Activated CD4-positive, alpha-beta T cell treated with anti-CD3 and anti-CD28 coated beads for 24 hours (primary cell): ENCODE measurements around the gene RHBG.
"Not testable (repeated sequence)": the region's sequence is repeated elsewhere in the genome, so short reads cannot be mapped to it uniquely, and the experiment has no call there.

Source experiments
- DNase-seq, 2 donors: peaks; one replicate each; pipeline ENCODE4 v3.0.0-alpha.2; 2020; ENCODE audit warnings: low read depth in 2 of 2

Gene RHBG, protein sequence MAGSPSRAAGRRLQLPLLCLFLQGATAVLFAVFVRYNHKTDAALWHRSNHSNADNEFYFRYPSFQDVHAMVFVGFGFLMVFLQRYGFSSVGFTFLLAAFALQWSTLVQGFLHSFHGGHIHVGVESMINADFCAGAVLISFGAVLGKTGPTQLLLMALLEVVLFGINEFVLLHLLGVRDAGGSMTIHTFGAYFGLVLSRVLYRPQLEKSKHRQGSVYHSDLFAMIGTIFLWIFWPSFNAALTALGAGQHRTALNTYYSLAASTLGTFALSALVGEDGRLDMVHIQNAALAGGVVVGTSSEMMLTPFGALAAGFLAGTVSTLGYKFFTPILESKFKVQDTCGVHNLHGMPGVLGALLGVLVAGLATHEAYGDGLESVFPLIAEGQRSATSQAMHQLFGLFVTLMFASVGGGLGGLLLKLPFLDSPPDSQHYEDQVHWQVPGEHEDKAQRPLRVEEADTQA

DNA sequence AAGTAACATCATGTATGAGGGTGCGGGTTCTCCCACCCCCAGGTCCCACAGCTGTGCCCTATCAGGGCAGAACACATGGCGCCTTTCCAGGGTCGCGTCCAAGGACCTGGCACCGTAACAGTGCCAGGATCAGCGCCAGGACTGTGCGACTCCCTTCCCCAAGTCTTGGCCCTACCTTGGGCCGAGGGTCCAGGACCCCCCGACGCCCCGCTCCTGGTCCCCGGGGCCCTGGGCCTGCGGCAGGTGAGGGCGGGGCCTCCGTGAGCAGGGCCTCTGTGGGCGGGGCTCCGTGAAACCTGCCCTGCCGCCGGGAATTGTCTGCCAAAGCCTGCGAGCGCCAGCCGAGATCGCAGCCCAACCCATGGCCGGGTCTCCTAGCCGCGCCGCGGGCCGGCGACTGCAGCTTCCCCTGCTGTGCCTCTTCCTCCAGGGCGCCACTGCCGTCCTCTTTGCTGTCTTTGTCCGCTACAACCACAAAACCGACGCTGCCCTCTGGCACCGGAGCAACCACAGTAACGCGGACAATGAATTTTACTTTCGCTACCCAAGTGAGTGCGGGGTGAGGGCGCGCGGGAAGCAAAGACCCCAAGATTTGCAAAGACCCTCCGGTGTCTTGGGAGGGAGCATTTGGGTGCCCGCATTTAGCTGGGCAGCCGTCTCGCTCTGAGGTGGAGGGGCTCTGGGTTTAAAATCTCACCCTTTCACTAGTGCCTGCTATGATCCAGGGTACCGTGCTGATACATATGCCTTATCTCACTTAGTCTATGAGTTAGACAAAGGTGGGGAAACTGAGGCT is at the start of gene RHBG:
TSS of gene RHBG (plus strand) at position 323 of the 796 bp plus-strand sequence. CDS start at position 362, 39 bp downstream.
- DNase-seq: no peak

DNA sequence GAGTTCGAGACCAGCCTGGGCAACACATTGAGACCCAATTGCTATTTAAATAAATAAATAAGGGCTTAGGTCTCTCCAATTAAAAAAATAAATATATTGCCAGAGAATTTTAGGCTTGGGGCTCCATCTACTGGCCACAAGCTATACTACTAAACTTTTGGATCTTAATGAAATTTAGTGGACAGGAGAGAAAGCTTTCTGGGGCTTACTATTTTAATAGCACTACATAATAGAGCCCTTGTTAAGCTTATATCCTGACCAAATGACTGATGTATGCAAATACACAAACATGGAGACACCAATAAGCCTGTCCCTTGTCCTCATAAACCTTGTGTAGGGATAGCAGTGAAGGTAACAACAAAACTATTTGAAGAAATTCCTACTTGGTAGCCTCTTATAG is 49.3 kb upstream of the RHBG start:
- no peak for DNase-seq

DNA sequence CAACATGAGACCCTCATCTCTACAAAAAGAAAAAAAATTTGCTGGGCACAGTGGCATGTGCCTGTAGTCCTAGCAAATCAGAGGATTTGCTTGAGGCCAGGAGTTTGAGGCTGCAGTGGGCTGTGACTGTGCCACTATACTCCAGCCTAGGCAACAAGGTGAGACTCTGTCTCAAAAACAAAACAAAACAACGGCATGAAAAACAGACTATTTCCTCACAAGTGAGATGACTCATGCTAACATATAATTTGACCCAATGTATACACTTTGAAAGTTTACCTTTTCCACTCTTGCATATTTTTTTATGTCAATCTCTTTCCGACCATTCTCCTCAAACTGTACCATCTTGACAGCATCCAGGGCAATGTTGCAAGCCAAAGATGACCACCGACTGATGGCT is 48.5 kb upstream of the RHBG start:
- no peak for DNase-seq

GRCh38 chr1:156323179-156323578 is 45.8 kb upstream of the RHBG start:
- not testable (repeated sequence) for DNase-seq

DNA sequence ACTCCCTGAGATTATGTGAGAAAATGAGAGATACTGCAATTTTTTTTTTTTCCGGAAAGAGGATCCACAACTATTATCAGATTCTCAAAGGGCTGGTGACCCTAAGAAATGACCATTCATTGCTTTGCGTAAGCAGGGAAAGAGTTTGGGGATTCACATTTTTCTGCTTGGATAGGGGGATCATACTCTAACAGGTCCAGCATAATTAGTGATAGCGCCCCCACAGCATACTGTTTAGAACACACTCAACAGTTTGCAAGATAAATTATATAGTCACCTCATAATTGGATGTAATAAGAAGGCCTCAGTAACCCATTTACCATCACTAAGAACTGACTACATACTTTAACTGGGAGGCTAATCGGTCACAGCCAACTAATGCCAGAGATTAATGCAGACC is 32.8 kb upstream of the RHBG start:
- no peak for DNase-seq

DNA sequence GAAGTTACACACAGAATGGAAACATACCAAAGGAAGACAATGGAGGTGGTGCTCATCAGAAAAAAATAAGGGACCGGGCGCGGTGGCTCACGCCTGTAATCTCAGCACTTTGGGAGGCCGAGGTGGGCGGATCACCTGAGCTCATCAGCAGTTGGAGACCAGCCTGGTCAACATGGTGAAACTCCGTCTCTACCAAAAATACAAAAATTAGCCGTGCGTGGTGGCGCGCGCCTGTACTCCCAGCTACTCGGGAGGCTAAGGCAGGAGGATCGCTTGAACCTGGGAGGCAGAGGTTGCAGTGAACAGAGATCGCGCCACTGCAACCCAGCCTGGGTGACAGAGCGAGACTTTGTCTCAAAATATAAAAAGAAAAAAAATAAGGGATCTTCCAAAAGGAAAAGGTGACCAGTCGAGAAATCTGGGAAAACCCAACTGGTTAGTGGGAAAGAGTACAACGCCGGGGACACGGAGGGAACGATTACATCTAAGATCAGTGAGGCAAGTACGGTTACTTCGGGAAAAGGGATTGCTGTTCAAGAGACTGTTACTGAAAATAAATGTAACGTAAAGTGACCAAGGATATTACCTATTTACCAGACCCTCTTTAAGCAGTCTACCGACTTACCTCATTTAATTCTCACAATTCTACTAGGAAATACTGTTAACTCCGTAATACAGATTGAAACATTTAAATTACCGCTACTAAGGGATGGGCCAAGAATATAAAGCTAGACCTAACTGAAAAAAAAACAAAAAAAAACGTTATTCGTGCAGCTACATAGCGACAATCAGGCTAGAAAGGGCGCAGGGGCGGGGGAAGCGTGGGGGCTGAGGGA is 31.7 kb upstream of the RHBG start:
- no peak for DNase-seq

- no peak for DNase-seq
Observed at GRCh38 chr1:156337888-156338179, 31.2 kb upstream of the RHBG start.

GRCh38 chr1:156338180-156338976 is 30.6 kb upstream of the RHBG start, which contains the start of the genes CCT3 and TSACC:
TSS of gene CCT3 (minus strand) at chr1:156338292. CDS start at chr1:156338184, 108 bp downstream.
TSS of gene TSACC (plus strand) at chr1:156338526. CDS start at chr1:156339758, 1,232 bp downstream.
- peak; percentile 98 to 100 for DNase-seq

DNA sequence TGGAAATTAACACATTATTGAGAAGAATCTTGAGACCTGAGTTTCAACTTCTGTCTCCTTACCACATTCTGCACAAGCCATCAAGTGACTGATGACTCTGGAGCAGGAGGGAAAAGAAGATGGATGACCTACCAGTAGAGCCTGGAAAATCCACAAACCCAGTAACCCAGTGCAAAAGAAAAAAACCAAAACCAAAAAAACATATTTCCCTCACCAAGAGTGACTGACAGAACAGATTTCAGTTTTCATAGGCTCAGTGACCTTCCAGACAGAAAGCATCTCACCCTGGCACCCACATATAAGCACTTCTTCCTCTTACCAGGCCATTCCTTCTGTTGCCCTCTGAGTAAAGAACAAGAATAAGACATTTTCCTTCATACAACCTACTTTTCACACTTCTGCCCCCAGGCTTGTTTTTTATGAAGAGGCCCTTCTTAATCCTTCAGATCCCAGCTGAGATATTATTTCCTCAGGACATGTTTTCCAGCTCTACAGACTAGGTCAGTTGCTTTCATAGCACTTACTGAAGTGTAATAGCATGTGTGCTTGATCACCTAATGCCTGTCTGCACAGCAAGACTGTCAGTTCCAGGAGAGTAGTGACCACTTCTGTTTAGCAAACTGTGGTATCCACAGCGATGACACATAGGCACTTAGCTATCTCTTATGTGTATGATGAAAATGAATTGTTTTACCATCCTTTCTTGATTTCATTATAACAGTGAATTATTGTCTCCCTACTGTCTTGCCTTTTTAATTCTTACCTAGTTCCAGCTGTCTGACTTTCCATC is 26.6 kb upstream of the RHBG start:
- no peak for DNase-seq

DNA sequence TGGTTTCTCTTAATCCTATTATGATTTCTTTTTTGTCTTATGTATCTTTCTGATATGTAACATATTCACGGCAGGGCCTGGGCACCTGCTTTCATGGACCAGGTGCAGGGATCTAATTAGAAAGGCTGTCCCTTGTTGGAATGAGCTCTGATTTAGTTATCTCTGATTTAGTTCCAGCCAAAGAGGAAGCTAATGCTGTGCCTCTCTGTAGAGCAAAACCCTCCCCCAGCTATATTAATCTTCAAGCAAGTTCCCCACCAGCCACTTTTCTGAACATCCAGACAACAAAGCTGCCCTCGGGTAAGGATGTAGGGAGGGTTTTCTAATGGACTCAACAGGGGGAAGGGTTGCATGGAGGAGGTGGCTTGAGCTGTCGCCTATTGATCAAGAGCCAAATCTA is 24.6 kb upstream of the RHBG start:
- DNase-seq: no peak

DNA sequence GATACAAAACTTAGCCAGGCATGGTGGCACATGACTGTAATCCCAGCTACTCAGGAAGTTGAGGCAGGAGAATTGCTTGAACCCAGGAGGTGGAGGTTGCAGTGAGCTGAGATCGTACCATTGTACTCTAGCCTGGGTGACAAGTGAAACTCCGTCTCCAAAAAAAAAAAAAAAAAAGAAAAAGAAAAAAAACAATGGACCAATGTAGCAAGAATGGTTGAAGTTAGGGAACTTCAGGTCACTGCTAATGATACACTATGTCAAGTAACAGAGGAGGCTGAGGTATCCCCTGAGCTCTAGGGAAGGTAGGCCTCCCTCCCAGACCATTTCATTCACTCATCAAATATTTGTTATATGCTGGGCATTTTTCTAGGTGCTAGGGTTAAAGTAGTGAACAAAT is 23.0 kb upstream of the RHBG start:
- DNase-seq: not testable (repeated sequence)

GRCh38 chr1:156346636-156347035 is 22.4 kb upstream of the RHBG start:
- no peak for DNase-seq

GRCh38 chr1:156347331-156347730 is 21.7 kb upstream of the RHBG start:
- no peak for DNase-seq

- not testable (repeated sequence) for DNase-seq
Observed at GRCh38 chr1:156352481-156352880, 16.5 kb upstream of the RHBG start.

- DNase-seq: no peak
Observed at GRCh38 chr1:156356262-156356874, 12.6 kb upstream of the RHBG start.

- peak; percentile 49 to 55 for DNase-seq
Observed at GRCh38 chr1:156356875-156357534, 12.0 kb upstream of the RHBG start.

- no peak for DNase-seq
Observed at GRCh38 chr1:156357977-156358376, 11.0 kb upstream of the RHBG start.

- DNase-seq: no peak
Observed at GRCh38 chr1:156358641-156359040, 10.4 kb upstream of the RHBG start.

- DNase-seq: no peak
Observed at GRCh38 chr1:156359249-156359648, 9.8 kb upstream of the RHBG start.
